Measurements from ENCODE around the gene TBX19. TPM values are rescaled to one million over a fixed set of nuclear protein-coding genes. Genes with fewer than 3 reads are reported as not detected.

The TBX19 gene
- 0.65 and 0.69 TPM in 2 replicates for total RNA-seq

DNA sequence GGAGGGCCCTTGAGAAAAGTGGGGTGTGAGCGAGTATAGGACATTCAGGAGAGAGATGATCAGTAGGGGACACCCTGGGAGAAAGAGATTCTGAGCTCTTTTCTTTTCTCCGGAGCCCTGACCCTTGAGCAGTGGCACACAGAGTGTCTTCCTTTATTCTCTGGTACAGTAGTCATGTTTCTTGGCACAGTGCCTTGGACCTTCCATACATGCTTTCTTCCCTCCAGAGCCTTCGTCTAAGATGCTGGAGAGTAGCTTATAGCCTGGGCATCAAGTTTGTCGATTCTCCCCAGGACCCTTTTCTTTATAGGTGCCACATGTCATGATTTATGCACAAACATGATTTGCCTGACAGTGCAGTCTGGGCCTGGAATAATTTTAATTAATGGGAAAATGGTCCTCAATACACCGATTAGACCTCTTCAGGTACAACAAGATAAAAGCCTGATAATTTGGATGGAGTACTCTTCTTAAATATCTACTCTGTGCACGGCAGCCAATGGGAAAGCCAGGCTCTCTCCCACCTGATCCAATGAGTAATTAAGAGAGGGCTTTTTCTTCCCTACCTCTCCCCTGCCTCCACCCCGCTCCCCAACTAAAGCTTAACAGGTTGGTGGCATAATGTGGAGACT, at the start of gene TBX19:
Gene TBX19, plus strand, starts transcription at position 582 of the 632 bp plus-strand sequence. CDS start 214 bp downstream, outside the sequence.

Other genes with a start within 250 kb of the TBX19 start
- 12.4 and 19.4 TPM in 2 replicates for gene GPR161, start 143.9 kb upstream of the TBX19 start, total RNA-seq
- 30.8 and 33.9 TPM in 2 replicates for gene TIPRL, start 101.9 kb upstream of the TBX19 start, total RNA-seq
- 58.7 and 59.3 TPM in 2 replicates for gene SFT2D2, start 54.9 kb upstream of the TBX19 start, total RNA-seq